Right kidney (tissue), 1 donor: ENCODE data around the gene RAMP1.

ENCODE experiments used
- DNase-seq: peaks from one replicate; pipeline ENCODE4 v3.0.0-alpha.2; 2016

Gene RAMP1

DNA sequence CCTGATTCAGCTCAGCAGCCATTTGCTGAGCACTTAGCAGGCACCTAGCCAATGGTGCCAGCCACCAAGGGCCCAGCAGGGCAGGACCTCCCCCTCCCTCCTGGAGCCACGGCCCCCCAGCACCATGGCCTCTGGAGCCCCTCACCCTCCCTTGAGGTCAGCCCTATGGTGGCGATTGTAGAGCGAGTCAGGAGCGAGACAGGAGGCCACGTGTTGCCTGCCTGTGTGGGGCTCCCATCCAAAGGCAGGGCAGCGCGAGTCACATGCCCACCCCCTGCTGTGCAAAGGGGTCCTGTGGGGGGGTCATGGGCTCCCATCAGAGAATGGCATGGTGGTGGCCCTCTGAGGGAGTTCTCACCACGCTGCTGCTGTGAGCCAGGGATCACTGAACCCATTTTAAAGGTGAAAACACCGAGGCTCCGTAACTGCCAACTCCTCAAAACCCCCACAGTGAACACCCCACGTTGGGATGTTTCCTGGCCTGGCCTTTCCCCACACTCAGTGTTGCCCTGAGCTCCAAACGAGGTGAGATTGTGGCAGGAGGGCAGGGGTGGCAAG lies 35.6 kb downstream of the RAMP1 start:
- DNase-seq, result no peak

DNA sequence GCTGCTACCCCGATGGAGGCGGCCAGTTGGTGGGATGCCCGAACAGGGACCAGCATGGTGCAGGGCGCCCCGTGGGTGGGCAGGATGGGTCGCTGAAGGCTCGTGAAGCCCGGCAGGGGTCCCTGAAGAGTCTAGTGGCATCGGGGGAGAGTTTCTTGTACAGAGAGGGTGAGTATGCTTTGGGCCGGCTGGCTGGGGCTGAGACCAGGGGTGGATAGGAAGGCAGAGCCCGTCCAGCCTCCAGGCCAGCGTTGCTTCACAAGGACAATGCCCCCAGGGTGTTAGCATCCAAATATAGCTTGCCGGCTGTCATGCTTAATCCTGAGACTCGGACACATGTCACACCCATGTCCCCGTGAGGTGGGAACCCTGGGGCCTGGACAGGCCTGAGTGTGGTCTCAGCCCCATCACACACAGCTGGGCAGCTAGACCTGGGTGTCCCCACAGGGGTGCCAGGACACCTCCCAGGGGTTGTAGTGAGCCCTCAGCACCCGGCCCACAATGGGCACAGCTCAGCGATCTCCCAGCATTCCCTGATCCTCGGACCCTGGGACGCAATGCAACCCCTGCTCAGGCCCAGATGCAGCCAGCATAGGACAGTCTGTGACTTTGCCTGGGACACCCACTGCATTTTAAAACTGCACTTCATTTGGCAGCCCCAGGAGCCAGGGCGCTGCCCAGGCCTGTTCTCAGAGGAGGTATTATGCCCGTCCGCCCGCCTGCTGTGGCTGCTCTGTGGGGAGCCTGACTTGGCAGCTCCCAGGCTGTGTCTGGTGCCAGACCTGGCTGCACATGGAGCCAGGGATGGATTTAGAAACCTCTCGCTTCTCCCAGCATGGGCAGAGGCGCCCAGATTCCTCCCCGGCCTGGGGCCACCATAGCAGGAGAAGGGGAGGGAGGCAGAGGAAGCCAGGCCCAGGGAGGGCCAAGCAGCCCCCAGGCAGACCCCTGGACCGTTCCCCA lies 36.4 kb downstream of the RAMP1 start:
- DNase-seq, result no peak

DNA sequence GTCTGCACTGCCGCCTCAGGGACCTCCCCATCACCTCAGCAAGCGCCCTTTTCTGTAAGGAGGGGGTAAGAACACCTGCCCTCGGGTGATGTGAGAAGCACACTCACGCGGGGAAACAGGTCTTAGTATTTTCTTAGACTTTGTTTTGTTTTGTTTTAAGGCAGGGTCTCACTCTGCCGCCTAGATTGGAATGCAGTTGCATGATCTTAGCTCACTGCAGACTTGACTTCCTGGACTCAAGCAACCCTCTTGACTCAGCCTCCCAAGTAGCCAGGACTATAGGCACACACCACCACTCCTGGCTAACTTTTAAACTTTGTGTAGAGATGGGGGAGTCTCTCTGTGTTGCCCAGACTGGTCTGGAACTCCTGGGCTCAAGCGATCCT lies 37.1 kb downstream of the RAMP1 start:
- no peak for DNase-seq

DNA sequence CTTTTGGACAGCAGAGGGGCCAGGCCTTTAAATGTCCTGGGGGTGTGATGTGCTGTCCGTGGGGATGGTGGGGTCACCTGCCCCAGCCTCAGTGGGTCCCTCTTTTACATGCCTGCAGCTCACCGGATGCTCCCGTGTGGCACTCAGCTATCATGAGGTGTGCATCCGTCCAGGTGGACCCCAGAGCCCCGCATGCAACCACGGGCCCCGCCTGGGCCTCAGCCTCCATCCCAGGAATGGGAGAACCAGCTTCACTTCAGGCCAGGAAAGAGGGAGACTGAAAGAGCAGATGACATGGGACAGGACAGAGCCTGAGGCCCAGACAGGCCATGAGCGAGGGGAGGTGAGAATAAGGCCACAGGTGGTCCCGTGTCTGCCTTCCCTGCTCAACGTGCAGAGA lies 37.5 kb downstream of the RAMP1 start:
- no peak for DNase-seq

DNA sequence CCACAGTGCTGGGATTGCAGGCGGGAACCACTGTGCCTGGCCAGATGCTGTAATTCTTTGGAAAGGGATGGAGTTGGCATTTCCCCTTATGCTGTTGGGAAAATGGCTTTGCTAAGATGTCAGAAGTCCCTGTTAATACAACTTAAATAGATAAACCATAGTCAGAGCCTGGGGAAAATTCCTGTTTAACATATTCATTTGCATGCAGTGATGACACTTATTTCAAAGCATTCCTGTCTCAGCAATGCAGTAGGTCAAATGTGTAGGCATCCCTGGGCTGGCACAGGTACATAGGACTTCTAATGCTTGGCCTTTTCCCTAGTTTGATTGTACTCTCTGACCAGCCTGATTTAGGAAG lies 38.6 kb downstream of the RAMP1 start:
- DNase-seq, result no peak

DNA sequence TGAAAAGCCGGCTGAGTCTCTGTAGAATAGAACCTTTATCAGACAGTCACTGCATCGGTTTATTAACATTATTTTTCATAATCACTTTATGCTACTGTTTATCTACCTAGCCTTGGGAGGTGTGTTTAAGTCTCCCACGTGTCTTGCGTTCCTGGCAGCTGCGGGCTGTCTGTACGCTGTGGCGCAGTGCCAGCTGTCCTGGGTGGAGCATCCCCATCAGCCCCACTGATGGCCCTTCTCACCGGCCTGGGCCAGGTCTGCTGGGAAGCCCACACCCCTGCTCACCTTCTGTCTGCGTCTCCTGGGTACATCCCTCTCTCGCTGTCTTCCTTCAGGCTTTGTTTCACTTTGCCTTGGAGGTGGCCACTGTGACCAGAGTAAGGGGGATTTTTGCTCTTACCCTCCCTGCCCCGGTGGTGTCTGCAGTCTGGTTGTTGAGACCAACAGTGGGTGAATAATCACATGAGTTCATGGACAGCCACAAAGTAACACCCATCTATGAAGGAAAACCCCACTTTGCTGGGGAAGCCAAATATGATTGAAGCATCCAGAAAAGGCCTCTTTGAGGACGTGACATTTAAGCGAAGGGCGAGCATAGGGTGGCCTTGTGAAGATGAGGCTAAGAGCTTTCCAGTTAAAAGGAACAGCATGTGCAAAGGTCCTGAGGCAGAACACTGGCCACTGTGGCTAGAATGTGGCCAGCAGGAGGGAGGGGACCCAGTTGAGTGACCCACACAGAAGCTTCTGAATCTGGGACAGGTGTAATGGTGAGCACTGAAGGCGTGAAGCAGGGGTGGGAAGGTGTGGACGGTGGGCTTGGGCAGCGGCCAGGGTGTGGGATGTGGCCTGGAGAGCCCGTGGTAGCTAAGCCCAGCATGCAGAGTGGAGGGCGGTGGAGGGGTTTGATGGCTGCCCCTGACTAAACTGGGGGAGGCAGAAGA lies 41.7 kb downstream of the RAMP1 start:
- DNase-seq, result no peak

DNA sequence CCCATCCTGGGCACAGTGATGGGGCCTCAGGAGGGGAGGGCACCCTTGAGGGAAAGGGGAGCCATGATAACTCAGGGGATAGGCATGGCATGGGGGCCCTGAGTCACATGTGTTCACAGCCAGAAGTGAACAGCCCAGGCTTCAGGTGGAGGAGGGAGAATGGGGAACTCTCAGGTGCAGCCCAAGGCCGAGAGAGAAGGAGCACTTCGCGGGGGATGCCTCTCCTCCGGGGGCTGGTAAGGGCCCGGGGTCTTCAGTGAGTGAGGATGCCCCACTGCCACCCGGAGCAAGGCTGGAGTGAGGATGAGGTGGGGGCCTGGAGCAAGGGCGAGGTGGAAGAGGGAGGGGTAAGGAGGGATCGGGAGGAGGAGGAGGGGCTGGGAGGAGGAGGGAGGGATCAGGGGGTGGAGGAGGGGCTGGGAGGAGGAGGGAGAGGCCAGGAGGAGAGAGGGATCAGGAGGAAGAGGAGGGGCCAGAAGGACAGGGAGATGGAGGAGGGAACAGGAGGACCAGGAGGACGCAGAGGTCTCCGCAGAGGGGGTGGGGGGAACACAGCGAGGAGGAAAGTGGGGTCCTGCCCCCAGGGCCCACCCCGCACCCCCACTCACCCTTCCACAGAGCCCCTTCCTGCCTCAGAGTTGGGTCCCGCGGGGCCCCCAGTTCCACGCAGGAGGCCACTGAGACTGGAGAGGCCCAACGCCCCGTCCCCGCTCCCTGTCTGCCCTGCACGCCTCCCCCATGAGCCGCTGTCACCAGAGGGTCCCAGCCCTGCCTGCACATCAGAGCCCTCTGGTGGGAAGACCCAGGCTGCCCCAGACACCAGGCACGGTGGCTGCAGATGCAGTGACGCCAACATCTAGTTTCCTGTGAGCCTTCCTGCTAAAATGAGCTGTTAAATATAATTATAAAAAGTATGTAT lies 42.8 kb downstream of the RAMP1 start:
- no peak for DNase-seq

DNA sequence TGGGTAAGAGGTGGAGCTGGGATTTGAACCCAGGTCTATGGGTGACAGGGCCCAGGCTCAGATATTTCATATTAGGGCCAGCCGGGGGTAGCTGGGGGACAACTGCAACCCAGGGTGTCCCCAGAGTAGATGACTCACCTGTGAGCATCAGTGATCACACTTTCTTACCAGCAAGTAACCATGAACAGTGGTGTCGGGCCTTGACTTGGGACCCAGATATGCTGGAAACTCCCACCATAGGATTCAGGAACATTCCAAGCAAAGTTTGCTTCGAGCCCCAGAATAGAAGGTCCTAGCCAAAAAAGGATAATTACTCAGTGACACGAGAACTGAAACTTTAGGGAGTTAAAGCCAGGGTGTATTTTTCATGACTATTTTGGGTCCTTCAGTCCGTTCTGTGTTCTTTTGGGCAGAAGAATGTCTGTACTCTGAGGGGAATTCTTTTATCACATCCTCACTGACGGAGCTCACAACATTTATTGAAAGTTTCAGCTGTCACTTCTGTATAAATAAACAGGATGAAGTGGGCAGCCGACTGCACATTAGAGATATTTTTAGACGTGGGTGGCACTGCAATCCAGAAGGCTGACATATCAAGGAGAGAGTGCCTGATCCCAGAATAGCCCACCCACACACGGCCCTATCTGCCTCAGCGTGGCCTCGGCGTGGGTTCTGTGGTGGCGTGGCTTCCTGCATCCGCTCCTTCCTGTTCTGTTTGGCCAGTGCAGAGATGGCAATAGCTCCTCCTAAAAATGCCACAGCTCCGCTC lies 45.6 kb downstream of the RAMP1 start:
- DNase-seq, result no peak

DNA sequence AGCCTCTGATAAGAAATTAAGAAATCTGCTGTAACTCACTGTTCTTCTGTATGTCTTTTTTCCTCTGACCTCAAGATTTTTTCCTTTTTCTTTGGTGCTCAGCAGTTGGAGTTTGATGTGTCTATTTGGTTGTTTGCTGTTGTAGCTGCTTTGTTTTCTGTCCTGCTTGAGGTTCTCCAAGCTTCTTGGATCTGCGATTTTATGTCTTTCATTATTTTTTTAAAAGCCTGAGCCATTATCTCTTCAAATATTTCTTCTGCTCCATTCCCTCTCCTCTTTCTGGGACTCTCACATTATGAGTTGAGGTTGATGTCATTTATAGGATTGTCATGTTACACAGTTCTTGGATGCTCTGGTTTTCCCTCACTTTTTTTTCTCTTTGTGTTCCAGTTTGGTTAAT lies 47.7 kb downstream of the RAMP1 start:
- no peak for DNase-seq

DNA sequence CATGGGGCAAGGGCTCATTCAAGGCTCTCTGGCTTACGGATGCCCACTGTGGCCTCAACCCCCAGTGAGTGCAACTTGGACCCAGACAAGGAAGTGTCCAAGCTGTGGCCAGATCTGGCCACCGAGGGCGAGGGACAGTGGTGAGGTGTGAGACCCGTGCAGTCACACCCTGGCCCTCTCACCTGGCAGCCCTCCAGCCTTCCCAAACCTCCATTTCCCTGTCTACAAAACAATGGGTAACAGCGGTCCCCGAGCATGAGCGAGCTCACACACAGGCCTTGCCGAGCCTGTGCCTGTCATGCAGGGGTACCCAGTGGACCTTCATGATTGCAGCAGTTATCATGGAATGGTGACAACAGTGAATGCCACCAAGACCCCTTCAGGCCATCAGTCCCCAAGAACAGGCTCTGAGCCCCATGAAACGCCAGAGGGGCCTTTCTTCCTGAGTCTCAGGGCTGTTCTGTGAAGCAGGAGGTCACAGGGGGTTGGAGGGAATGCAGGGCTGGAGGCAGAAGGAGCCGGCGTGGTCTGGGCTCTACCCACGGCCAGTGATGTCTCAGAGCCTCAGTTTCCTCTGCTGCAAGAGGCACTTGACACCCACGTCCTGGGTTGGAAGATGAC lies 49.8 kb downstream of the RAMP1 start:
- no peak for DNase-seq

DNA sequence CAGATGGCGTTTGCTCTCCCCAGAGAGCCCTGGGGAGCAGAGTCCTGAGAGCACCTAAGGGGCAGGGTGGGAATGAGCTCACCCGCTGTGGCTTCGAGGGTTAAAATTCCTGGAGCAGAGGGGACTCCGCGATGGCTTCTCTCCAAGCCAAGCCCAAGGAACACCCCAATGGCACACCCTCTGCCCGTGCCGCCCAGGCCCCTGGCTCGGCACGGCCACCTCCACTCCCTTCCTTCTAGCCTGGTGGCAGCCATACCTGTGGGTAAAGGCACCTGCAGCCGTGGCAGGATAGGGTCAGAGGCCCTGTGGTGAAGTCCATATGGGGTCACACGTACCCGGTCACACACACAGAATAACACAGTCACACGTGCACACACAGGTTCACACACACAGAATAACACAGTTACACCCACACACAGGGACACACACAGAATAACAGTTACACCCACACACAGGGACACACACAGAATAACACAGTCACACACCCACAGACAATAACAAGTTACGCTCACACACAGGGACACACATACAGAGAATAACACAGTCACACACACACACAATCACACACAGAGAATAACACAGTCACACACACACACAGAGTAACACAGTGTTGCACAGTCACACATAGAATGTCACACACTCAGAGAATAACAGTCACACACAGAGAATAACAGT lies 50.5 kb downstream of the RAMP1 start:
- no peak for DNase-seq

DNA sequence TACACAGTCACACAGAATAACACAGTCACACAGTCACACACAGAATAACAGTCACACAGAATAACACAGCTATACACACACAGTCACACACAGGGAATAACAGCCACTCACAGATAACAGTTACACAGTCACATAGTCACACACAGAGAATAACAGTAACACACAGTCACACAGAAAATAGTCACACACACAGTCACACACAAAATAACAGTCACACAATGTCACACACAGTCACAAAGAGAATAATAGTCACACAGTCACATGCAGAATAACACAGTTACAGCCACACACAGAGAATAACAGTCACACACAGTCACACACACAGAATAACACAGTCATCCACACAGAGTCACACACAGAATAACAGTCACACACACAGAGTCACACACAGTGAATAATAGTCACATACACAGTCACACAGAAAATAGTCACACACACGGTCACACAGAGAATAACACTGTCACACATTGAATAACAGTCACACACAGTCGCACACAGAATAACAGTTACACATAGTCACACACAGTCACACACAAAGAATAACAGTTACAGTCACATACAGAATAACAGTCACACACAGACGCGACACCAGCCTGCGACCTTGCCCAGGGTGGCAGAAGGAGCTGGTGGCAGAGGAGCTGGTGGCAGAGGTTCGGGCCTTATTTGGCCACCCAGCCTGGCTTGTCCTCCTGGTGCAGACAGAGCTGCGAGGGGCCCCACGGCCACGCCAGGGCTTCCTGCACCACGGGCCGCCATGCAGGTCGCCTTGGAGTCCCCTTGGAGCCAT lies 51.3 kb downstream of the RAMP1 start:
- DNase-seq, result no peak

DNA sequence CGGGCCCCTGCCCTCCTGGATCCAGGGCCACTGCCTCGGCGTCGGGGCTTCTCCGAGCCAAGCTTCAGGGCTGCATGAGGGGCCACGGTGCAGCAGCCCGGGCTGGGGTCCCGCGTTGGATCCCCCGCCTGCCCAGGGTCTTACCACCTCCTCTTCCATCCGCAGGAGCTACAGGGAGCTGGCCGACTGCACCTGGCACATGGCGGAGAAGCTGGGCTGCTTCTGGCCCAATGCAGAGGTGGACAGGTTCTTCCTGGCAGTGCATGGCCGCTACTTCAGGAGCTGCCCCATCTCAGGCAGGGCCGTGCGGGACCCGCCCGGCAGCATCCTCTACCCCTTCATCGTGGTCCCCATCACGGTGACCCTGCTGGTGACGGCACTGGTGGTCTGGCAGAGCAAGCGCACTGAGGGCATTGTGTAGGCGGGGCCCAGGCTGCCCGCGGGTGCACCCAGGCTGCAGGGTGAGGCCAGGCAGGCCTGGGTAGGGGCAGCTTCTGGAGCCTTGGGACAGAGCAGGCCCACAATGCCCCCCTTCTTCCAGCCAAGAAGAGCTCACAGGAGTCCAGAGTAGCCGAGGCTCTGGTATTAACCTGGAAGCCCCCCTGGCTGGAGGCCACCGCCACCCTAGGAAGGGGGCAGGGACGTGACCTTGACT lies 52.1 kb downstream of the RAMP1 start:
- DNase-seq, result no peak

DNA sequence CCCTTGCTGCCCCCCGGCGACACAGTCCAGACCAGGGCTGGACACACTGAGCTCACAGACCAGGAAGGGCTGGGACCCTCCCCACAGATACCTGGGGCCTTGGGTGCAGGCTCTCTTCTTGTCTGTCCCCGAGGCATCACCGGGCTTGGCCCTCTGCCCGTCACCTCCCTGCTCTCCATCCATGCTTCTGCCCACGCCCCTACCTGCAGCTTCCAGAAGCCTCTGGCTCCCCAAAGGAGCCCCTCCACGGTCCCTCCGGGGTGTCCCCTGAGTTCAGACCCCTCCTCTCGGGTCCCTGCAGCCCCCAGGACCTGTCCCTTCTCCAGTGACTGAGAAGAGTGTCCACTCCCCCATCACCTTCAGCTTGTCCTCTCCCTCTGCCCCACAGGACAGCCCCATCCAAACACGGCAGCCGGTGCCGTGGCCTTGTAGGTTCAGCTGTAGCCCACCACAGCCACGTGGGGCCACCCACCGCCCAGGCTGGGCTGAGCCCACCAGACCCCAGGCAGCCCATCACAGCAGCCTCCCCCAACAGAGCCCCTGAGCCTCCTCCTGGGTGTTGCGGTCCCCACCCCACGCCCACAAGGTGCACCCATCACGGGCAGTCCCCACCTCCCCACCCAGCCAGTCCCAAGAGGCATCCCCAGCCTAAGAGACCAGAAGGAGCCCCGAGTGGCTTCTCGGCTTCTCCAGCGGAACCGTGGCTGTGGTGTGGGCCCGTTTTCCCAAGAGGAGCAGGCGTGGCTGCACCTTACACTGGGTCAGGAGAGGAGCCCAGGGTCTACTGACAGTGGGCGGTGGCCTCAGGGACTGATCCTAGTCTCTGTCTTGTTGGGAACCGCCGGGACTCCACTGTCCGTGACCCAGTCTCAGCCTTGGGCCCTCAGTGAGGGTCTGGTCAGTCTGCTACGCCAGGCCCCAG lies 53.1 kb downstream of the RAMP1 start:
- DNase-seq, result no peak

DNA sequence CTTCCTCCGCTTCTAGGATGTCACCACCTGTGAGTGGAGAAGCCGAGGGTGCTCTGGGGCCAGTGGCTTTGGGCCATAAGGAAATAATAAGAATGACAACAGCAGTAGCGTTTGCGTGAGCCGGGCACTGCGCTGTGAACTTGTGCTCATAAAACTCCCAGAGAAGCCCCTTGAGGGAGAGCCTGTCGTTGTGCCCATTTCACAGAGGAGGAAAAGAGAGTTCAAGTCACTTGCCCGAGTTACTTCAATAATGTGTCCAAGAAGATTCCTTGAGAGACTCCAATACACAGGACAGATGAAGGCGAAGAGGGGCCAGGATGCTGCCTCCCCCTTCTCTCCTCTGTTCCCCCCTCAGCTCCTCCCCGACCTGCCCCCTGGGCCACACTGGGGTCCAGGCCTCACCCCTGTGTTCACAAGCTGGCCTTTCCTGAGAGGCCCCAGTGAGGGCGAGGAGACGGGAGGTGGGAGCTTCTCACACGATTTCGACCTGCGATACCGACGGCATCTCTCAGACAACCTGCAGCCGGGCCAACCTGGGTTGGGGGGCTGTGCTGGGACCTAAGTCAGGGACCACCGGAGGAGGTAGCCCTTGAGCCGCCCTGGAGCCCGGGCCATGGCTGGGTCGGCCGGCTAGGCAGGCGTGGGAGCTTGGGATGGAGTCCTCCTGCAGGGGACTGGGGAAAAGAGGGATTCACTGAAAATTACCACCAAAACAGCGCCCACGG lies 53.9 kb downstream of the RAMP1 start:
- DNase-seq, result no peak

DNA sequence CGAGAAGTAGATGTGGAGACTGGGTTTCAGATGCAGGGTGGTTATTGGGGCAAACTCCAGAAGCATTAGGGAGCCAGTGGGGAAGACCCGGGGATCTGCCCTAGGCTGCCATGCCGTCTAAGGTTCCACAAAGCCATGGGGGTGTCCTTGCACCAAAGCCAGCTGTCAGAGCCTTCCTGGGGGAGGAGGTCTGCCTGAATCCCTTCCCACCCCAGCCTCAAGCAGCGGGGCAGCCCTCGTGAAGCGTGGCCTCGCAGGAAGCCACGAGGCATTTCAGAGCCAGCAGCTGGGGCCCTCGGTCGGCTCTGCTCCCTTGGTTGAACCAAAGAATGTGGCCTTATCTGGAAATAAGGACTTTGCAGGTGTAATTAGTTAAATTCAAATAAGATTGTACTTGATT lies 56.2 kb downstream of the RAMP1 start:
- DNase-seq, result no peak

DNA sequence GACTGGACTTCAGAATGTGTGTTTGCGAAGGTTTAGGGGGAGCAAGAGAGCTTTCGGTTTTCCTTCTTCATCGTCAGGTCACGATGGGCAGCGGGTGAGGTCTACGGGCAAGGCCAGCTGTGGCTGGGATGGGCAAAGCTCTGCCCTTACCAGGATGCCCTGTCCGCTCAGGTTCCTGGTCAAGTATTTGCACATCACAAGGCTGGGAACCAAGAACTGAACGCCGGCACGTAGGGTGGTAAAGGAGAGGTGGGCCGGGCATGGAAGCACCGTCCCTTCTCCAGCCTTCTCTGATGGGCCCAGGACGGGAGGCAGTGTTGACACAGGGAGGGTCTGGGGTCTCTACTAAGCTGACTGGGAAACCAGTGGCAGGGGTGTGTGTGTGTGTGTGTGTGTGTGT lies 56.9 kb downstream of the RAMP1 start:
- no peak for DNase-seq
